Measurements from ENCODE around the gene PTPRD.

The PTPRD gene

DNA sequence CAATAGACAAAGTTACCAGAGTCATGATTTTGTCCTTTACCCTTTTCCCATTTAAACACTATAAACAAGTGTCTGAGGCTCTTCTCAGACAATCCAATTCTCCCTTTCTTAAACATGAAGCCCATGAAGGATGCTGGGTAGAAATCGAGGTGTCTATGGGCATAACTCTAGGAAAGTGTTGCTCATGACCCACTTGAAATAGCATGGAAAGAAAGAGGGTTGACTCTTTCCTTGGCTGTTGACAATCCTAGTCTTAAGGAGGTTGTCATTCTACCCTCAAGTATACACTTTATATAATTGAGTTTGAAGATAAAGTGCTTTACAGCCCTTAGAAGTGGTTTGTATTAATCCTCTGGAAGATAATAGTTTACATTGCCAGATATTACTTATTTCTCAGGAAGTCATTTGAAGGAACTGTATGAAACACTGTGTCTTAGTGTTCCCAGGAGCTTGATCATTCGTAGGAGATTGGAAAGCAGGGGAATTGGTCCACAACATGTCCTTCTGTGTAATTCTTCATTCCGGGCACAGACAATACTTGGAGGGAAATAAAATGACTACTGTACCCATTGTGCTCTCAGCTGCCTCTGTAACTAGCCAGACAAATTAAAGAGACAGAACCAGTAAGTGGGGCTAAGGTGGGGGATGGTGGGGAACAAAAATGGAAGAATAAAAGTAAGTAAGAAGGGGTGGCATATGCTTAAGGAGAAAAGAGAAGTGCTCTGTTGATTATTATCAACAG, 1734.9 kb downstream of the PTPRD start:
- no peak for DNase-seq

DNA sequence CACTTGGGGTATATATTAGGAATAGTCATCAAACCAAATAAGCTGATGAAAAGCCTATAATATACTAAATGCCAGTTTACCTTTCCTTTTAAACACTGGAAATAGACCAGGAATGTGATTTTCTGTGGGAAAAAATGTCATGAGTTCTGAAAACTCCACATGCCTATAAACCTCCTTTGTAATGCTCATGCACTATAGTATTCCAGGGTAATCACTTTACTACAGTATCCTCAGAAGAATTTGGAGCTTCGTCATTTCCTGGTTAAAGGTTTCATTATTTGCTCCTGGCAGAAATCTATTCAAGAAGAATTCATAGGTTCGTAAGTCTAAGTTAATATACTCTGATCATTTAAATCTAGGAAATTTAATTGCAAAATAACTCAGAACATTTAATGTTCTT, 1736.5 kb downstream of the PTPRD start:
- no peak for DNase-seq

GRCh38 chr9:8874482-8874881, 1738.3 kb downstream of the PTPRD start:
- no peak for DNase-seq

DNA sequence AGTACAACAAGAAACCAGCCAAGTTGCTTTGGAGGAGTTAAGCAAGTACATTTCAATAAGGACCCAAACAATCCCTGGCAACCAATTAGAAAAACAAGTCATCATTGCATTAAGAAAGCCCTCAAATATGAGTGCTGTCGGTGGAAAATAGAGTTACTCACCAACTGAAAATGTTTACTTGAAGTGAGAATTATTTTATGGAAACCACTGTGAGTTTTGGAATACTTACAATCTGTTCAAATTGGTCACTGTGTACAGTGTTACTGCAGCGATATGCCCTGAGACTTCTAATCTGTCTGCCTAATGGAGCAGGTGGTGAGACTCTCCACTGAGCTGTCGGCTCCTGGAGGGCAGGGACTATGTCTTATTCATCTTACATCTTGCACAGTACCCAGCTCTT, 1740.0 kb downstream of the PTPRD start:
- no peak for DNase-seq

DNA sequence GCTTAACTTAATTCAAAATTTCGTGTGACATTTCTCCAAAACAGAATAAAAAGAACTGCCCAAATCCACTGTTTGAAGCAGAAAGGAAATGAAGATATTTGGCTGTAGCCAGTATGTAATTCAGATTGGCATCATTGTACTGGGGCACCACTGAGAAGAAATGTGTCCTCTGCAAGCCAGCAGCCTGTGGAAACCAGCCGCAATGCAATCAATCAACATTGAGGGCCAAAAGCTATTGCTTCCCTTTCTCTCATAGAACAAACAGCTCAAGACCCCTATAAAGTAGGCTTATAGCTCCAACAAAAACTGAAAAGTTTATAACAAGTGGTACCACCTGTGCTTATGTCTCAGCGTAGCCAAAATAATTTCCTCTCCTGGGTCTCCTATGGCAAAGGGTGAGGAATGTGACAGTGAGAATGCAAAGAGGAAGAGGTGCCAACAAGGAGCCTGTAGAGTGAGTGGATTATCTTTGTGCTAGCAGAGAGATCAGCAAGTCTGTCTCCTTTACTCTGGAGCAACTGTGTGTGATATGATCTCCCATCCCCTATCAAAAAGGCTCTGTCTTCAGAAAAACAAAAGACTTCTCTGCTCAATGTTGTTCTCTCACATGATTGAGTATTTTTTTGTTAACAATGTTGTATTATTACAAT, 1740.9 kb downstream of the PTPRD start:
- DNase-seq = no peak

- no peak for DNase-seq
Measured at GRCh38 chr9:8871396-8871795, 1741.4 kb downstream of the PTPRD start.

DNA sequence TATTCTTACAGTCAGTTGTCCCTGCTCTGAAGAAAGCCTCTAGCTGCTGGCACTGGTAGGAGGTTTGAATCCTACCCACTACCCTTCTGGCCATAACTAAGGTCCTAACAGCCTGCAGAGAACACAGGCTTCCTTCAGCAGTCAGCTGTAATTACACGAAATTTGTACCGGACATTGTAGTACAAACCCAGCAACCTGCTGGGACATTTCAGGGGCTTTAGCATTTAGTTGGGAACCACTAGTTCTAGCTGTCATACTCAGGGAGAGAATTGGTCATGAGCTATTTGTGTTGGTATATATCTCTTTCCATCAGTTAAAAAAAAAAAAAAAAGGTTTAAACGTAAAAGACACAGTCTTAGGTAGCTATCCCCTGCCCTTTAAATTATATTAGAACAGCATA, 1743.0 kb downstream of the PTPRD start:
- DNase-seq = no peak

GRCh38 chr9:8868632-8869031, 1744.2 kb downstream of the PTPRD start:
- DNase-seq = no peak

- DNase-seq = no peak
Measured at GRCh38 chr9:8867148-8867547, 1745.7 kb downstream of the PTPRD start.

- no peak for DNase-seq
Measured at GRCh38 chr9:8864545-8864896, 1748.3 kb downstream of the PTPRD start.

DNA sequence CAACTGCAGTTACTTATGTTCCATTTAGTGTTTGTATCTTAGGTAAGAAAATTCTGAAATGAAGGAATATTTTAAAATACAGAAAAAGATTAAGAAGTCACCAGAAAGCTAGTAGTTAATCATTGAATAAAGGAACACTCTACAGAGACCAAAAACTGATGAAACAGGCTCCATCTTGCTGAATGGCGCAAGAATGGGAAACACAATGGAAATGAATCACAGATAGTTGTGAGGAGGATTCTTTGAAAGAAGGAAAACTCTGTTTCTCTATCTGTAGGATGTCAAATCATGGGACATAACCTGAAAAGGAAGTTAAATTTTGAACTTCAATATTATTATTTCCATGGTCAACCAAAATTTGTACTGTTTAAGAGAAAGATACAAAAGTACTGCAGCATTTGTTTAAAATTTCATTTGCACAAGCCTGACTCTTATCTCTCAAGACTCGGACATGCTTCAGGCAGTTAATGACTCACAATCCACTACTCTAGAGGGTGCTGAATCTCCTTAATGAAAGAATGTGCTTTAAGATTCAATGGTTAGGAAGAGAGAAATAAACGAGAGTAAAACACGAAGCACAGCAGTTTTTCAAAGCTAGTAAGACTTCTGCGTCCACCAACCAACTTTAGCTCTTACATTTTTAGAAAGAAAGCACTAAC, 1748.8 kb downstream of the PTPRD start:
- no peak for DNase-seq

DNA sequence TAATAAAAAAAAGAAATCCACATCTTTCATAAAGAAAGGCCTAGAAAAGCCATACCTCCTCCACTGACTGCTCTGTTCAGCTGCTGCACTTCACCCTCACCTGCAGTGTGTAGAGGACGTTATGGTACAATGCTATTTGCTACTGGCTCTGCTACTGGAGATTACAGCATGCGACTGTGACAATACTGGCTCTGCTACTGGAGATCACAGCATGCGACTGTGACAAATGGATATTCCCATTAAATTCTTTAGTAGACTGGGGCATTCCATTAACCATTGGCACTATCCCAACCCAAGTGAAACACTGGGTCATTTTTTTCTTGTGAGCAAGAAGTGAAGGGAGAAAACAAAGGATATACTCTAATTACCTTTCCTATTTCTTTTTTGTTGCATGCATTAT, 1749.7 kb downstream of the PTPRD start:
- no peak for DNase-seq

- no peak for DNase-seq
Measured at GRCh38 chr9:8860925-8861324, 1751.9 kb downstream of the PTPRD start.

DNA sequence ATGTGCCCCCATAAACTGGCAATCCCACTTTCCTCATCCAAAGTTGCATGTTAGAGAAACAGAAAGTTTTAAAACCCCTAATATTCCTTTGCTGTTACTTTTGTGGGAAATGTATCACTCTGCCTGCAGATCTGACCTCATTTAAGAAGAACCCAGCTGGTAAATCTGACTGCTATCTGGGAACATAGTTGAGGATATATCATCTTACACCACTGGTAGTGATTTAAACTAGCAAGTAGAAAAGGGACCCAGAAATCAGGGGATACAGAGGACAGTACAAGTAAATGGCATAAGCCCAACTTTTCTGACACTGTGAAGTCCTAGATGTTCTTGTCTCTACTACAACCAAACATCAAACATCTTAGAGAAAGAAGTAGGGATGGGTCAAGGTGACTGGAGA, 1752.7 kb downstream of the PTPRD start:
- DNase-seq = no peak

- DNase-seq = no peak
Measured at GRCh38 chr9:8859416-8859815, 1753.4 kb downstream of the PTPRD start.

DNA sequence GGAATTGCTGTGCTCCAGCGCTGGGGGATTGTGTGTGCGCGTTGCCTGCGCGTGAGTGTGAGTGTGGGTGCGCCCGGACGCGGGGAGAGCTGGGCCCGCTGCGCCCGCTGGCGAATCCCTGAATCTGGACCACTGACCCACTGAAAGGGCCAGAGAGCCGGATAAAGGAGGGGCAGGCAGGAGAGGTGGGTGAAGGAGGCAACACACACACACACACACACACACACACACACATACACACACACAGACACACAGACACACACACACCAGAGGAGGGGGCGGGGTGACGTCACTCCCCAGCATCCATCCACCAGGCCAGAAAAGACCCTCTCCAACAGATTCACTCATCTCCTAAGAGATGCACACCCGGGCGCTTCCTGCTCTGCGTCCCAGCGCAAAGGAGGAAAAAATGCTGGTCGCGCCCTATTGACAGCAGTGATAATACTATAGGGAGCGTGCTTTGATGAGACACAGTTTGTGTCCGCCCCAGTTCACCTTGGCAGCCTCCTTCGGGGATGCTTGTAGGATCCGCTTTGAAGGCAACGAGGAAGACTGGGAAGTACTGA, 1754.1 kb downstream of the PTPRD start:
- no peak for DNase-seq

- DNase-seq = no peak
Measured at GRCh38 chr9:8857926-8858595, 1754.7 kb downstream of the PTPRD start.

- no peak for DNase-seq
Measured at GRCh38 chr9:8857068-8857925, 1755.5 kb downstream of the PTPRD start.

- no peak for DNase-seq
Measured at GRCh38 chr9:8856396-8857067, 1756.3 kb downstream of the PTPRD start.

DNA sequence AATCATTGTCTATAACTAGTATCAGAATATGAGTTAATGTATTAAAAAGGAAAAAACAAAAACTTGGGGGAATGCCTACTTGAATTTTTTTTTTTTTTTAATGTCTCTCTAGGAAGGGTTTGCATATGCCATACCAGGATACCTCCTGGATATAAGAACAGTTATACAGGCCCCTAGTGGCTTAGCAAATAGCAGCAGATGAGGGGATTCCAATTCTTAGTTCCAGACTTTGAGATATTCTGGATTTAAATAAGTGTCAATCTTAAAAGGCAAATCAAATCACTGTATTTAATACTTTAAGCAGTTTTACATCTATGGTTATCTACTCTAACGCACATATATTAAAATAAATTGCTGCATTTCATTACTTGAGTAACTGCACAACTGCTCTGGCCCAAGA, 1757.8 kb downstream of the PTPRD start:
- no peak for DNase-seq

DNA sequence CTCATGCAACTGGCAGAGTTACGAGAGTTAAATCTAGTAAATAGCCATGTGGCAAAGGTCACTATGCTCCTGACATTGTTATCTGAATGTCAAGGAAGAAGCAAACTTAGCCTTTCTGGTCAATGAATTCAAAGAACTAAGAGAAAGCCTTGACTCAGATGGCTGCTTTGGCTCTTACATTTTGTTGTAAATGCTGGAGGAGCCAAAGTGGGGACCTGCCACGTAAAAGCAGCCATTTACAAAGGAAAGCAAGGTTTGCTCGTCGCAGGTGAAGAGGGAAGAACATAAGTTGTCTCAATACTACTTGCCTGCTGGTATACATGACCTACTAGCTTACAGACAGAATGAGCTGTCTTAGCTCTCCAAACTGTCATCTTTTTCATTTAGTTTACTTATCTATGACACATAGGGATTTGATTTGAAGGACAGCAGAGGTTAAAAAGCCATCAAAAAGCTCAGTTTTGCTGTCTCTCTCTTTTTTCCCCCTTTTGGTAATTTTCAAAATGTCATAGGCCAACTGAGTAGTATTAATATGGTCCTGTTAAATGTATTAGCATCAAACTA, 1760.4 kb downstream of the PTPRD start:
- DNase-seq = no peak

GRCh38 chr9:8850914-8851313, 1761.9 kb downstream of the PTPRD start:
- DNase-seq = no peak

All from NCI-H2029 (cell line).